SKM-1 treated with dmso at 0.1 percent for 144 hours (cell line): ENCODE results near the gene PSEN1.

Source experiments
- DNase-seq: peaks from one replicate; lab custom pipeline; 2025; ENCODE audit not compliant: unreplicated experiment; lab: John Stamatoyannopoulos, UW

Gene PSEN1

DNA sequence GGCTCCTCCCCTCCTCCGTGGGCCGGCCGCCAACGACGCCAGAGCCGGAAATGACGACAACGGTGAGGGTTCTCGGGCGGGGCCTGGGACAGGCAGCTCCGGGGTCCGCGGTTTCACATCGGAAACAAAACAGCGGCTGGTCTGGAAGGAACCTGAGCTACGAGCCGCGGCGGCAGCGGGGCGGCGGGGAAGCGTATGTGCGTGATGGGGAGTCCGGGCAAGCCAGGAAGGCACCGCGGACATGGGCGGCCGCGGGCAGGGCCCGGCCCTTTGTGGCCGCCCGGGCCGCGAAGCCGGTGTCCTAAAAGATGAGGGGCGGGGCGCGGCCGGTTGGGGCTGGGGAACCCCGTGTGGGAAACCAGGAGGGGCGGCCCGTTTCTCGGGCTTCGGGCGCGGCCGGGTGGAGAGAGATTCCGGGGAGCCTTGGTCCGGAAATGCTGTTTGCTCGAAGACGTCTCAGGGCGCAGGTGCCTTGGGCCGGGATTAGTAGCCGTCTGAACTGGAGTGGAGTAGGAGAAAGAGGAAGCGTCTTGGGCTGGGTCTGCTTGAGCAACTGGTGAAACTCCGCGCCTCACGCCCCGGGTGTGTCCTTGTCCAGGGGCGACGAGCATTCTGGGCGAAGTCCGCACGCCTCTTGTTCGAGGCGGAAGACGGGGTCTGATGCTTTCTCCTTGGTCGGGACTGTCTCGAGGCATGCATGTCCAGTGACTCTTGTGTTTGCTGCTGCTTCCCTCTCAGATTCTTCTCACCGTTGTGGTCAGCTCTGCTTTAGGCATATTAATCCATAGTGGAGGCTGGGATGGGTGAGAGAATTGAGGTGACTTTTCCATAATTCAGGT, at the start of gene PSEN1:
PSEN1 (plus strand) TSS at position 121 of the 839 bp plus-strand sequence. CDS start 11,513 bp downstream, outside the sequence.
- peak; percentile 67 for DNase-seq

DNA sequence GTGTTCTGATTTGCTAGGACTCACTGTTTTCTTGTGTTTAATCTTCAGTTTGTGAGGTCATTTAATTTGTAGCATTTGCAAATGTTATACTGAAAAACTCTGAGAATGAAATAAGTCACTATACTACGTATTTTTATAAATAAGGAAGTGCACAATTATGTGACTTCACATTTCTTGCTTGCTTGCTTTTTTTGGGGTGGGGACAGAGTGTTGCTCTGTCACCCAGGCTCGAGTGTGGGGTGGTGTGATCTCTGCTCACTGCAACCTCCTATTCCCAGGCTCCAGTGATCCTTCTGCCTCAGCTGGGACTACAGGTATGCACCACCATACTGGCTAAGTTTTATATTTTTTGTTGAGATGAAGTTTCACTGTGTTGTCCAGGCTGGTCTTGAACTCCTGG, 45.3 kb upstream of the PSEN1 start:
- DNase-seq, result no peak

GRCh38 chr14:73097421-73097820, 38.9 kb upstream of the PSEN1 start:
- no peak for DNase-seq

GRCh38 chr14:73100334-73100733, 36.0 kb upstream of the PSEN1 start:
- no peak for DNase-seq

DNA sequence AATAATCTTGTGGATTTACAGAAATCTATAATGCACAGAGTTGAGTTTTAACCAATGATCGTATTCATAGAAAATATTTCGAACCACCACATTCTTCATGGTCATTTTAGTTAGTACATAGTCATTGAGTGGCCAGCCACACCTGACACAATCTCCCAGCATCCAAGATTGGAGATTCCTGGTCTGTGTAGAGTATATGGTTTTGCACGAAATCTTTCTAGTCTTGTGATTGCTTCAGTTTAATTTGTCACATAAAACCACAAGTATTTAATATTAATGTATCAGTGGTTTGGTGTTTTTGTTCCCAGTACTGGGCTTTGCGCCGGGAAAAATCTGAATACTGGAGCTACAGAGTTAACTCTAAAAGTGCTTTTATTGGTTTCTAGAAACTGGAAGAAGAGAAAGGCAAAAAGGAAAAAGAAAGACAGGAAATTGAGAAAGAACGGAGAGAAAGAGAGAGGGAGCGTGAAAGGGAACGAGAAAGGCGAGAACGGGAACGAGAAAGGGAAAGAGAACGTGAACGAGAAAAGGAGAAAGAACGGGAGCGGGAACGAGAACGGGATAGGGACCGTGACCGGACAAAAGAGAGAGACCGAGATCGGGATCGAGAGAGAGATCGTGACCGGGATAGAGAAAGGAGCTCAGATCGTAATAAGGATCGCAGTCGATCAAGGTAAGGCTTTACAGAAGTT, 33.4 kb upstream of the PSEN1 start:
- DNase-seq, result no peak

GRCh38 chr14:73105050-73105449, 31.3 kb upstream of the PSEN1 start:
- DNase-seq, result no peak

- no peak for DNase-seq
Observed at GRCh38 chr14:73105727-73106126, 30.6 kb upstream of the PSEN1 start.

- DNase-seq, result no peak
Observed at GRCh38 chr14:73116079-73116665, 20.1 kb upstream of the PSEN1 start.

DNA sequence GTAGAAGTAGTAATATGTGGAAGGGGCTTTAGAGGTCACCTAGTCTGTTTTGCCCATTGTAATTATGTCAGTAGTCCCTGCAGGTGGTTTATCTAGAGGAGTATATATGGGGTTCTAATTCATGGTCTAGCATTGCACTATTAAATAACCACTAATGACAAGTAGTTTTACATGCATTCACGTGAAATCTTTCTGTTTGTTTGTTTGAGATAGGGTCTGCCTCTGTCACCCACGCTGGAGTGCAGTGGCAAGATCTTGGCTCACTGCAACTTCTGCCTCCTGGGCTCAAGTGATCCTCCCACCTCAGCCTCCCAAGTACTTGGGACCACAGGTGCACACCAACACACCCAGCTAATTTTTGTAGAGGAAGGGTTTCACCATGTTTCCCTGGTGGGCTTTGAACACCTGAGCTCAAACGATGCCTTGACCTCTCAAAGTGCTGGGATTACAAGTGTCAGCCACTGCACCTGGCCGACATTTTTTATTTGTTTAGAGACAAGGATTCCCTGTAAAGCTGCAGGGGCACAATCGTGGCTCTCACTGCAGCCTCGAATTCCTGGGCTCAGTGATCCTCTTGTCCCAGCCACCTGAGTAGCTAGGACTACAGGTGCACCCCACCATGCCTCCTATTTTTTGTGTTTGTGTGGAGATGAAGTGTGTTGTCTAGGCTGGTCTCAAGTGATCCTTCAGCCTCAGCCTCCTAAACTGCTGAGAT, 12.0 kb upstream of the PSEN1 start:
- DNase-seq, result no peak

- DNase-seq, result no peak
Observed at GRCh38 chr14:73125169-73125588, 11.1 kb upstream of the PSEN1 start.

DNA sequence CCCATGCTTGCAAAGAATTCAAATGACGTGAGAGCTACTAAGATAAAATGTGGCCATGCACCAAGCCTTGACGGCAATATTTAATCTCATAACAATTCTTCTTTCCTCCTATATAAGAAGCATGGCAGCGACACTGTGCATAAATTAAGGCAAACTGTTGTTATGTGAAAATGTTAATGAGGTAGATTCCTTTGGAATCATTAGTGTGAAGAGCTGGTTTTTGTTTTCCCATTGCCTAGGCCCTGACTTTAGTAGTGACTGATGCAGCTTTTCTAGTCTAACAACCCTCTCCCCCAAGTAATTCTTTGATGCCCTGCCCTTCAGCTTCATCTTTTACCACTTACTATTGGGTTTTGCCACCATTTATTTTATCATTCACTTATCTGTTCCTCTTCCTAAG, 10.6 kb upstream of the PSEN1 start:
- DNase-seq, result no peak

GRCh38 chr14:73133795-73134194, 2.5 kb upstream of the PSEN1 start:
- no peak for DNase-seq

- no peak for DNase-seq
Observed at GRCh38 chr14:73136085-73136386, 271 bp upstream of the PSEN1 start.

GRCh38 chr14:73140811-73141323, 4.6 kb downstream of the PSEN1 start:
- no peak for DNase-seq

GRCh38 chr14:73142216-73142615, 5.9 kb downstream of the PSEN1 start:
- no peak for DNase-seq

DNA sequence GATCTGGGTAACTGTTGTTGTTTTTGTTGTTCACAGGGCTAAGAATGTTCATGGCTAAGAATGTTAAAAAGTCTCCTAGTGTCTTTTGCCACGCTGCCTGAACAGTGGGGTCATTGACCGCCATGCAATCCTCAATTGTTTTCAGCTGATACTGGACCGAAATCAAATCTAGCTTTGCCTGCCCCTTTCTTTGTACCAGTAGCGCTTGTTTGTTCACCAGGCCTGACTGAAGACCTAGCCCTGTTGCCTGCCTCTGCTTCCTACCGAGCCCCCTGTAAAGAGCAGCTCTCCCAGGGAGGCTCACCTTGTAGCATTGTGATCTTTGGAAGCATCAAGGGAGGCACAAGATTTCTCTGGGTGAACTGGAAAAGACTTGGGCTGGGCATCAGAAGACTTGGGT, 6.7 kb downstream of the PSEN1 start:
- DNase-seq, result no peak

DNA sequence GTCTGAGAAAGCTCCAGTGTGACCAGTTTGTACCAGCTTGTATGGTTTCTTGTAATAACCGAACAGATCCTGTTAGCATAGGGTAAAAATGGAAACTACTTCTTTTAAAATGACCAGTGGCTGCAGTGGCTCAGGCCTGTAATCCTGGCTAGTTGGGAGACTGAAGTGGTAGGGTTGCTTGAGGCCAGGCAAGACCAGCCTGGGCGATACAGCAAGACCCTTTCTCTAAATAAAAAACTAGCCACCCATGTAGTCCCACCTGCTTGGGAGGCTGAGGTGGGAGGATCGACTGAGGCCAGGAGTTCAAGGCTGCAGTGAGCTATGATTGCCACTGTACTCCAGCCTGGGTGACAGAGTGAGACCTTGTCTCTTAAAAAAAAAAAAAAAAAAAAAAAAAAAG, 7.3 kb downstream of the PSEN1 start:
- DNase-seq, result no peak

DNA sequence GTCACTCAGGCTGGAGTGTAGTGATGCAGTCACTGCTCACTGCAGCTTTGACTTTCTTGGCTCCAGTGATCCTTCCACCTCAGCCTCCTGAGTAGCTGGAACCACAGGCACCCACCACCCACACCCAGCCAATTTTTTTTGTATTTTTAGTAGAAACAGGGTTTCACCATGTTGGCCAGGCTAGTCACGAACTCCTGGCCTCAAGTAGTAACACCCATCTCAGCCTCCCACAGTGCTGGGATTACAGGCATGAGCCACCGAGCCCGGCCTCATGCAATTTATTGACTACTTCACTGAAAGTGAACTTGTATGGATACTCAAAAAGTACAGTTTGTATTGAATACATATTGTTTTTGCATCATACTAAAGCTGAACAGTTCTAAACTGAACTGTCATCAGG, 9.1 kb downstream of the PSEN1 start:
- DNase-seq, result no peak

DNA sequence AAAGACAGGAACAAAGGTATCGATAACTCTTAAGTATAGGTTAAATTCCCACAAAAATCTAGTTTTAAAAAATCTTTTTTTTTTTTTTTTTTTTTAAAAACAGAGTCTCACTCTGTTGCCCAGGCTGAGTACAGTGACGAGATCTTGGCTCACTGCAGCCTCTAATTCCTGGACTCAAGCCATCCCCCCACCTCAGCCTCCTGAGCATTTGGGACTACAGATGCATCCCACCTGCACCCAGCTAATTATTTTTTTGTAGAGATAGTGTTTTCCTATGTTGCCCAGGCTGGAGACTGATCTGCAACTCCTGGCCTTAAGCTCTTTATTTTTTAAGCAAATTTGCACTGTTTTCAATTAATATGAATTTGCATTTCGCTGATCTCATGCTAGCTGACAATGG, 9.8 kb downstream of the PSEN1 start:
- no peak for DNase-seq

- no peak for DNase-seq
Observed at GRCh38 chr14:73149753-73150152, 13.4 kb downstream of the PSEN1 start.

DNA sequence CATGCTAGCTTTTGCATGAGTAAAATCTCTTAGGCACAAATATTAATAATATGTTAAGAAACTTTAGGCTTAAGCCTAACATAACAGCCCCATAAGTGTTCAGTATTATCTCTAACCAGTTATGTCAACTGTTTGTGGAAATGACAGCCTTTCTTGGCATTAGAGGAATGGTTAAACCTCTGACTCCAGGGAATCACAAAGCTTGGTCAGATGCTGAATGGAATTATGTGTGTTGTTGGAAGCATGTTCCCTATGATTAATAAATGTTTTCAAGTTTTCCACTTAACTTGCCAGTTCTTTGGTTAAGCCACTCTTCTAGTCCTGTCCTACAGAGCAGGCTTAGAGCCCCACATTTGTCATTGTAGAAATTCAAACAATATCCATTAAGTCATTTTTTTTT, 17.0 kb downstream of the PSEN1 start:
- no peak for DNase-seq
